NCI-H187 (cell line): ENCODE data around the gene CNPY3.
"Not testable (repeated sequence)": the region's sequence is repeated elsewhere in the genome, so short reads cannot be mapped to it uniquely, and the experiment has no call there.

ENCODE experiments used
- DNase-seq, 2 experiments: peaks; one replicate each; lab custom pipeline; 2025; lab: John Stamatoyannopoulos, UW

The CNPY3 gene

GRCh38 chr6:42915732-42916131, 13.5 kb upstream of the CNPY3 start, which contains the start of gene PTCRA:
Gene PTCRA (plus strand): TSS chr6:42916053. CDS start chr6:42916070, 17 bp downstream.
- DNase-seq, result no peak

GRCh38 chr6:42916288-42916687, 13.0 kb upstream of the CNPY3 start:
- DNase-seq, result no peak

GRCh38 chr6:42921801-42922200, 7.5 kb upstream of the CNPY3 start:
- no peak for DNase-seq

- no peak for DNase-seq
Observed at GRCh38 chr6:42923666-42924065, 5.6 kb upstream of the CNPY3 start.

- no peak for DNase-seq
Observed at GRCh38 chr6:42925248-42925857, 3.9 kb upstream of the CNPY3 start.

- no peak for DNase-seq
Observed at GRCh38 chr6:42929821-42930360, 611 bp downstream of the CNPY3 start.

GRCh38 chr6:42932412-42932811, 3.1 kb downstream of the CNPY3 start:
- no peak for DNase-seq

- DNase-seq, result no peak
Observed at GRCh38 chr6:42933205-42933604, 3.9 kb downstream of the CNPY3 start.

GRCh38 chr6:42935322-42935721, 6.0 kb downstream of the CNPY3 start:
- no peak for DNase-seq

- DNase-seq, result no peak
Observed at GRCh38 chr6:42936398-42936797, 7.1 kb downstream of the CNPY3 start.

GRCh38 chr6:42937548-42938427, 8.5 kb downstream of the CNPY3 start:
- no peak for DNase-seq

- DNase-seq, result no peak
Observed at GRCh38 chr6:42938428-42938796, 9.1 kb downstream of the CNPY3 start.

GRCh38 chr6:42938987-42939809, 9.9 kb downstream of the CNPY3 start:
- no peak for DNase-seq

- no peak for DNase-seq
Observed at GRCh38 chr6:42939810-42940167, 10.5 kb downstream of the CNPY3 start.

GRCh38 chr6:42940493-42941045, 11.3 kb downstream of the CNPY3 start:
- no peak for DNase-seq

- DNase-seq, result not testable (repeated sequence)
Observed at GRCh38 chr6:42941356-42941755, 12.1 kb downstream of the CNPY3 start.

- no peak for DNase-seq
Observed at GRCh38 chr6:42942444-42942843, 13.2 kb downstream of the CNPY3 start.

- DNase-seq, result no peak
Observed at GRCh38 chr6:42947950-42948349, 18.7 kb downstream of the CNPY3 start.

GRCh38 chr6:42952389-42952788, 23.1 kb downstream of the CNPY3 start:
- DNase-seq, result no peak

GRCh38 chr6:42954405-42954804, 25.1 kb downstream of the CNPY3 start:
- DNase-seq, result not testable (repeated sequence)

GRCh38 chr6:42958125-42958524, 28.8 kb downstream of the CNPY3 start:
- DNase-seq, result no peak

GRCh38 chr6:42959917-42960242, 30.6 kb downstream of the CNPY3 start:
- no peak for DNase-seq
